ENCODE data around the gene PDE4A. TPM values are rescaled to one million over a fixed set of nuclear protein-coding genes. Genes with fewer than 3 reads are reported as not detected.
A peak's percentile ranks its signal among the peaks of the same experiment; 100 is the strongest.

PDE4A gene
- total RNA-seq (9.9 and 10.0 TPM in 2 replicates), polyA plus RNA-seq (3.7 and 3.8 TPM in 2 replicates), polyA minus RNA-seq (3.7 and 5.0 TPM in 2 replicates), Bru-seq, nascent RNA (percentile 37 among the genes with signal in this experiment), BruChase-seq, experiment 1, labeled RNA remaining after a 6-hour chase (percentile 51 among the genes with signal in this experiment), BruChase-seq, experiment 2, labeled RNA remaining after a 2-hour chase (percentile 48 among the genes with signal in this experiment)
- polyA plus RNA-seq (2011; cell fraction: cytosol; rRNA removed) = 4.3 and 5.1 TPM in 2 replicates
- polyA plus RNA-seq (2011; cell fraction: nucleus; rRNA removed) = 5.6 and 5.7 TPM in 2 replicates
- polyA plus RNA-seq (2012) = 6.1 and 7.9 TPM in 2 replicates
- polyA minus RNA-seq (2011; cell fraction: cytosol; rRNA and poly(A)+ RNA removed) = 0.92 TPM
- polyA minus RNA-seq (2011; cell fraction: nucleus; rRNA and poly(A)+ RNA removed) = 3.0 and 4.9 TPM in 2 replicates
- long read RNA-seq, transcript PDE4A-201 (15 exons, 2,583 nt) = major isoform, 5 of 34 reads
- long read RNA-seq, partial matches to known transcripts = 20 of 34 reads
- long read RNA-seq, other reads (novel, unspliced or antisense) = 9 of 34 reads

GRCh38 chr19:10420444-10421239 is at the start of gene PDE4A:
PDE4A (plus strand) TSS chr19:10420538; CDS start chr19:10420765, 227 bp downstream.
- H3K4me1 ChIP-seq (ENCODE audit: control insufficient read depth, extremely low read depth, insufficient read depth, low read length) = peaks cover 18% of the 10 kb centered on the region
- no peak for DNase-seq (ENCODE audit: low read depth, low spot score)
- FAIRE-seq = peak; percentile 18
- H3K27me3 ChIP-seq (ENCODE audit: control insufficient read depth in 2 of 2, insufficient read depth in 2 of 2, low read length in 2 of 2) = peaks cover 46 to 51% of the 10 kb centered on the region in 2 experiments
- H3K79me2 ChIP-seq (ENCODE audit: control insufficient read depth, insufficient read depth, low read length) = no peaks in the 10 kb centered on the region
- CTCF ChIA-PET = interaction anchor here (0.7 to 2.8 kb wide), 7 partner anchors 8 to 279 kb away, joined by 3 to 9 read pairs (median 3); no protein-coding TSS in a partner anchor
- H3K9ac ChIP-seq (replicated peaks; ENCODE audit: extremely low read depth, insufficient read depth, low read length) = no peak within 1 kb of the TSS
- no peak within 1 kb of the TSS for H3K4me2 ChIP-seq (ENCODE audit: insufficient read depth, low read length)
- no peaks in the 10 kb centered on the region for H4K20me1 ChIP-seq (replicated peaks; ENCODE audit: control insufficient read depth, extremely low read depth, insufficient read depth, low read length)
- POLR2A ChIA-PET = no interaction called here
- H3K36me3 ChIP-seq (ENCODE audit: control insufficient read depth in 2 of 2, extremely low read depth in 1 of 2, insufficient read depth in 2 of 2, low read length in 2 of 2) = no peaks in the 10 kb centered on the region
- BruUV-seq (replicated peaks) = no TSS peak
- H3K27ac ChIP-seq (ENCODE audit: insufficient read depth, low read depth, low read length) = no peak within 1 kb of the TSS
- no peaks in the 10 kb centered on the region for H3K9me1 ChIP-seq (replicated peaks; ENCODE audit: control insufficient read depth, extremely low read depth, insufficient read depth, low read length)
- no peaks in the 10 kb centered on the region for H3K9me3 ChIP-seq (replicated peaks; ENCODE audit: control insufficient read depth, insufficient read depth, low read length)
- no peak for TF ChIP-seq POLR2AphosphoS5 (IDR thresholded peaks at IDR 0.05; ENCODE audit: insufficient read depth, low read depth, low read length)
- TF ChIP-seq FOS (IDR thresholded peaks at IDR 0.05; ENCODE audit: borderline replicate concordance, insufficient read depth, low read length) = no peak
- TF ChIP-seq MYC (IDR thresholded peaks at IDR 0.05; ENCODE audit: low read depth, low read length) = no peak
- TF ChIP-seq EZH2 (IDR thresholded peaks at IDR 0.05; ENCODE audit: borderline replicate concordance, low read depth, low read length, severe bottlenecking) = peak; percentile 14
- TF ChIP-seq GATA2 (IDR thresholded peaks at IDR 0.05; ENCODE audit: insufficient read depth, insufficient read length, low read depth, low read length) = no peak
- TF ChIP-seq MAX (IDR thresholded peaks at IDR 0.05; ENCODE audit: insufficient read depth, insufficient read length) = no peak
- TF ChIP-seq JUN (IDR thresholded peaks at IDR 0.05; ENCODE audit: borderline replicate concordance, insufficient read depth, insufficient read length, low read depth) = no peak
- TF ChIP-seq POLR2A (IDR thresholded peaks at IDR 0.05; ENCODE audit: low read depth, low read length) = no peak
- peak; percentile 49 to 63 for TF ChIP-seq CTCF (IDR thresholded peaks at IDR 0.05; ENCODE audit: extremely low read depth in 1 of 2, insufficient read depth in 1 of 2, low read depth in 1 of 2, low read length in 2 of 2)
- H3K4me3 ChIP-seq (replicated peaks in 1 of 3; ENCODE audit: insufficient read depth in 1 of 3, low read depth in 1 of 3, low read length in 3 of 3) = peak within 1 kb of the TSS in 1 of 3 experiments; percentile 14
- dilution Hi-C loops (cut with MboI; ENCODE audit: extremely low pct_ligation_motif_present, low sequenced_read_pairs) = no loop called here
- peak within 1 kb of the TSS; percentile 30 for H2AFZ ChIP-seq (ENCODE audit: low read depth, low read length)
- intact Hi-C loops (cut with micrococcal nuclease) = no loop called here

All from endothelial cell of umbilical vein (primary cell).